ENCODE results near the gene GRAMD2B. TPM values are rescaled to one million over a fixed set of nuclear protein-coding genes. Genes with fewer than 3 reads are reported as not detected.

The GRAMD2B gene
- total and polyA plus RNA-seq, 2 of the 13 experiments (the other 11 are each of a cell fraction or from before 2014, with no cell fraction given): 8.1 to 10.6 TPM

- intact Hi-C loops (cut with micrococcal nuclease; ENCODE audit: unreplicated experiment) (no loop called here), in situ Hi-C loops (cut with HindIII; ENCODE audit: extremely low pct_ligation_motif_present, low pct_unique_long_range_greater_than_20kb) (no loop called here)
- no peak overlapping the region for H3K4me3 ChIP-seq (replicated peaks in 1 of 3; ENCODE audit: insufficient read depth in 1 of 3, low read depth in 2 of 3, low read length in 3 of 3)
- ChIA-PET CTCF (ENCODE audit: low intra/inter-chr PET ratio, low total read pairs) (no interaction called here), POLR2A (interaction anchor here (3.2 kb wide), 1 partner anchor 9 kb away, joined by 13 read pairs; no protein-coding TSS in a partner anchor)
- H3K4me1 ChIP-seq (ENCODE audit: insufficient read depth, low read length): no peaks in the 10 kb centered on the region
- ATAC-seq (no peak), DNase-seq (ENCODE audit: low spot score) (no peak), FAIRE-seq (no peak)
- no peak overlapping the region for H2AFZ ChIP-seq (ENCODE audit: low read length)
- H3K27me3 ChIP-seq (ENCODE audit: control insufficient read depth in 1 of 2, insufficient read depth in 2 of 2, low read length in 2 of 2): no peaks in the 10 kb centered on the region
- H3K27ac ChIP-seq (ENCODE audit: extremely low read length, insufficient read depth, low read length): no peak overlapping the region
- no peak overlapping the region for H3K4me2 ChIP-seq (ENCODE audit: low read depth, low read length)
- peaks cover 2 to 19% of the 10 kb centered on the region in 2 experiments for H3K36me3 ChIP-seq (replicated peaks in 1 of 2; ENCODE audit: control insufficient read depth in 1 of 2, insufficient read depth in 2 of 2, low read length in 2 of 2)
- H4K20me1 ChIP-seq (ENCODE audit: insufficient read depth, low read length): no peaks in the 10 kb centered on the region
- H3K9me3 ChIP-seq (ENCODE audit: low read length): no peaks in the 10 kb centered on the region
- 98% methylated on average over 2 of the region's 2 CpGs for WGBS (ENCODE audit: low lambda C conversion rate)
- BruUV-seq (replicated peaks): no TSS peak
- no peak for TF ChIP-seq FIP1L1 (IDR thresholded peaks at IDR 0.05; ENCODE audit: borderline replicate concordance, insufficient read depth, low read depth, low read length)
- TF ChIP-seq YY1 (IDR thresholded peaks at IDR 0.05; ENCODE audit: insufficient read depth, insufficient replicate concordance, low read depth, low read length): no peak
- no peak for TF ChIP-seq TFE3 (CRISPR knock-in tag; IDR thresholded peaks at IDR 0.05)
- no peak for TF ChIP-seq TRAFD1 (CRISPR knock-in tag; IDR thresholded peaks at IDR 0.05; ENCODE audit: borderline replicate concordance)
- no peak for TF ChIP-seq TBL1XR1 (IDR thresholded peaks at IDR 0.05; ENCODE audit: borderline replicate concordance, low read length, partially characterized antibody)
- TF ChIP-seq RBM22 (optimal IDR thresholded peaks at IDR 0.05; ENCODE audit: low read length): no peak
- no peak for TF ChIP-seq DBP (CRISPR knock-in tag; IDR thresholded peaks at IDR 0.05; ENCODE audit: not compliant biosample characterization)
- TF ChIP-seq ZEB1 (IDR thresholded peaks at IDR 0.05; ENCODE audit: insufficient replicate concordance, low read depth): no peak
- TF ChIP-seq DR1 (CRISPR knock-in tag; IDR thresholded peaks at IDR 0.05): no peak
- TF ChIP-seq ZNF770 (CRISPR knock-in tag; IDR thresholded peaks at IDR 0.05): no peak
- no peak for TF ChIP-seq ZNF792 (CRISPR knock-in tag; IDR thresholded peaks at IDR 0.05)
- TF ChIP-seq BCLAF1 (IDR thresholded peaks at IDR 0.05): no peak
- no peak for TF ChIP-seq E2F1 (CRISPR knock-in tag; IDR thresholded peaks at IDR 0.05)
- H3K9ac ChIP-seq (ENCODE audit: insufficient read depth, low read depth, low read length): no peak overlapping the region
- no peaks in the 10 kb centered on the region for H3K79me2 ChIP-seq (ENCODE audit: insufficient read depth, low read length)
Observed at GRCh38 chr5:126481243-126481642, 58.0 kb downstream of the GRAMD2B start.

All from HepG2 (cell line).